K562 (cell line): ENCODE data around the gene ROS1. TPM values are rescaled to one million over a fixed set of nuclear protein-coding genes. Genes with fewer than 3 reads are reported as not detected.

Source experiments
- ATAC-seq: fragments of 200-7000 bp; cut with Tn5 transposase; 3 replicates; pipeline ENCODE4 v1.9.1; 2020; ENCODE audit warnings: moderate library complexity
- BruUV-seq: library from RNA; stranded (reverse); fragments of 400-500 nt; replicated peaks from 2 replicates; lab custom pipeline; 2021; lab: Mats Ljungman, UMichigan
- CTCF ChIA-PET: fragments of 300-600 bp; formaldehyde crosslinking; extraction: SDS; loops from one replicate; lab custom pipeline; 2021; ENCODE audit warnings: low intra/inter-chr PET ratio; lab: Yijun Ruan, JAX
- POLR2A ChIA-PET: fragments of 300-600, 350-650 bp; sonication (Branson Sonifier 250); formaldehyde crosslinking; extraction: SDS; loops from one replicate; lab custom pipeline; 2021; ENCODE audit warnings: antibody characterized with exemption, inconsistent platforms; lab: Yijun Ruan, JAX
- DNase-seq, 4 experiments: peaks; one replicate each; pipeline versions ENCODE4 v3.0.0 to v3.0.0-alpha.2; 2011 to 2018; ENCODE audit warnings: low spot score in 3 of 4, mixed read lengths in 3 of 4; ENCODE audit errors: extremely low read depth in 1 of 4
- FAIRE-seq: peaks from 2 replicates; lab custom pipeline; 2011; peaks lifted over from hg19 to GRCh38; lab: Jason Lieb, UNC
- H2AFZ ChIP-seq: 2 replicates; pipeline ENCODE4 v1.6.0; 2011; ENCODE audit warnings: low read depth, low read length, control low read depth, inconsistent platforms
- H3K27ac ChIP-seq: fragments of 200-600 bp; 3 replicates; pipeline ENCODE4 v1.8.0; 2011; ENCODE audit warnings: low read depth, mild to moderate bottlenecking, control low read depth, inconsistent platforms, low read length, moderate library complexity, mixed read lengths; ENCODE audit errors: extremely low read depth
- H3K27me3 ChIP-seq, 2 experiments: fragments of 300-600 bp in 1 of 2; 2 replicates in 1 of 2; 3 replicates in 1 of 2; pipeline versions ENCODE4 v1.6.0 to v1.8.0; 2011; ENCODE audit warnings: inconsistent platforms in 2 of 2, low read length in 2 of 2, mild to moderate bottlenecking in 1 of 2, mixed read lengths in 1 of 2, moderate library complexity in 1 of 2; ENCODE audit not compliant: control insufficient read depth in 2 of 2, insufficient read depth in 2 of 2
- H3K36me3 ChIP-seq: fragments of 300-600 bp; 3 replicates; pipeline ENCODE4 v1.8.0; 2011; ENCODE audit warnings: mild to moderate bottlenecking, low read length, inconsistent platforms; ENCODE audit not compliant: control insufficient read depth, insufficient read depth
- H3K4me1 ChIP-seq, 2 experiments: fragments of 200-600 bp in 1 of 2; replicated peaks in 1 of 2; 2 replicates in 1 of 2; 3 replicates in 1 of 2; pipeline versions ENCODE4 v1.5.1 to v1.8.0; 2011; ENCODE audit warnings: inconsistent platforms in 2 of 2, low read length in 2 of 2, mild to moderate bottlenecking in 1 of 2, mixed read lengths in 1 of 2, moderate library complexity in 1 of 2; ENCODE audit not compliant: control insufficient read depth in 2 of 2, insufficient read depth in 2 of 2
- H3K4me2 ChIP-seq: 2 replicates; pipeline ENCODE4 v1.6.1; 2011; ENCODE audit warnings: low read length, control low read depth, inconsistent platforms, mixed read lengths; ENCODE audit not compliant: insufficient read depth
- H3K4me3 ChIP-seq: fragments of 200-600 bp; sonication (generic), shearing (Covaris generic); 2 replicates; pipeline ENCODE4 v1.5.1; 2016; ENCODE audit warnings: control low read depth, inconsistent platforms
- H3K79me2 ChIP-seq: fragments of 200-600 bp; 3 replicates; pipeline ENCODE4 v1.8.0; 2011; ENCODE audit warnings: low read length, inconsistent platforms; ENCODE audit not compliant: control insufficient read depth, insufficient read depth
- H3K9ac ChIP-seq, 2 experiments: 2 replicates each; pipeline versions ENCODE4 v1.6.0 to v1.6.1; 2011; ENCODE audit warnings: low read depth in 2 of 2, low read length in 2 of 2, control low read depth in 1 of 2, inconsistent platforms in 1 of 2, mild to moderate bottlenecking in 1 of 2, mixed read lengths in 1 of 2; ENCODE audit not compliant: insufficient read depth in 1 of 2
- H3K9me1 ChIP-seq: one replicate; pipeline ENCODE4 v1.6.0; 2011; ENCODE audit warnings: inconsistent platforms, mild to moderate bottlenecking, low read length, moderate library complexity; ENCODE audit not compliant: control insufficient read depth, insufficient read depth
- H3K9me3 ChIP-seq: replicated peaks from 2 replicates; pipeline ENCODE4 v1.5.1; 2011; ENCODE audit warnings: low read depth, low read length, inconsistent platforms; ENCODE audit not compliant: control insufficient read depth, insufficient read depth
- H4K20me1 ChIP-seq: replicated peaks from 2 replicates; pipeline ENCODE4 v1.6.1; 2011; ENCODE audit warnings: low read length, inconsistent platforms, mixed read lengths; ENCODE audit not compliant: control insufficient read depth, insufficient read depth
- CCNT2 ChIP-seq: IDR thresholded peaks from 2 replicates; pipeline ENCODE4 v1.6.1; 2011; ENCODE audit warnings: borderline replicate concordance, low read depth, mild to moderate bottlenecking, moderate library complexity, mixed read lengths, low read length; ENCODE audit not compliant: insufficient read length; ENCODE audit errors: extremely low read depth
- CREBBP ChIP-seq: IDR thresholded peaks from one replicate; pipeline ENCODE4 v1.6.1; 2012; ENCODE audit warnings: low read depth, mild to moderate bottlenecking, control low read depth, inconsistent platforms, low read length
- ERF ChIP-seq: fragments of 450-650 bp; formaldehyde crosslinking; IDR thresholded peaks from 2 replicates; pipeline ENCODE4 v1.4.0; 2020; ENCODE audit warnings: mild to moderate bottlenecking, mixed read lengths
- ETS1 ChIP-seq: conservative IDR thresholded peaks from 2 replicates; pipeline ENCODE4 v1.6.1; 2011; ENCODE audit warnings: low read depth, mild to moderate bottlenecking, low read length; ENCODE audit not compliant: control insufficient read depth
- FOSL1 ChIP-seq: fragments of 200-800 bp; sonication (Bioruptor generic); conservative IDR thresholded peaks from 2 replicates; pipeline ENCODE4 v1.6.1; 2016; ENCODE audit warnings: missing genetic modification characterization, missing compliant biosample characterization
- GMEB1 ChIP-seq: fragments of 250-450 bp; sonication (Bioruptor Pico); IDR thresholded peaks from 2 replicates; pipeline ENCODE4 v1.4.0; 2020; ENCODE audit warnings: mild to moderate bottlenecking
- NRF1 ChIP-seq, 2 experiments: fragments of 450-650 bp; IDR thresholded peaks in 1 of 2; conservative IDR thresholded peaks in 1 of 2; 2 replicates each; pipeline ENCODE4 v1.6.1; 2014; ENCODE audit warnings: mild to moderate bottlenecking in 2 of 2
- STAT5A ChIP-seq: IDR thresholded peaks from 2 replicates; pipeline ENCODE4 v1.6.1; 2012; ENCODE audit warnings: low read length, inconsistent platforms, borderline replicate concordance
- WGBS: fragments of 100-300 bp; shearing (Covaris generic); methylation state at CpG from one replicate; pipeline ENCODE4 v1.1.6; 2016; ENCODE audit warnings: low coverage, mixed read lengths; ENCODE audit not compliant: insufficient coverage; ENCODE audit errors: missing lambda C conversion rate; 5-methylcytosine and 5-hydroxymethylcytosine counted together
- in situ Hi-C: fragments of 300-500 bp; cut with MboI; formaldehyde crosslinking; loops from 4 replicates; pipeline ENCODE4 v1.15.0; 2018; ENCODE audit warnings: inconsistent platforms, mixed read lengths
- intact Hi-C: fragments of 100-400 bp; cut with micrococcal nuclease; formaldehyde crosslinking; loops from 2 replicates; pipeline ENCODE4 v1.14.2; 2022
- polyA plus RNA-seq, 8 experiments: library from polyadenylated mRNA; depleted of rRNA in 4 of 8; stranded (reverse) in 5 of 8; unstranded in 3 of 8; fragments of >200 nt; fragmentation: Nextera tagmentation in 2 of 8; fragmentation: Illumina TruSeq in 1 of 8; extraction: Ambion mirVana in 2 of 8; extraction: Trizol in 1 of 8; gene quantifications; 2 replicates each; pipeline versions ENCODE4 v1.2.1 to v1.2.3, GENCODE V29; 2011 to 2014; ENCODE audit warnings: inconsistent platforms in 1 of 8, missing spikeins in 1 of 8
- total RNA-seq, 7 experiments: library from RNA; depleted of rRNA in 6 of 7; stranded (reverse); fragments of >200 nt in 6 of 7; fragmentation: Illumina TruSeq in 2 of 7; extraction: Trizol in 2 of 7; gene quantifications; 2 replicates each; pipeline versions ENCODE4 v1.2.1 to v1.2.3, GENCODE V29; 2011 to 2021; ENCODE audit warnings: low replicate concordance in 1 of 7

Gene ROS1
- total and polyA plus RNA-seq, 9 of the 15 experiments (the other 6 are each of a cell fraction or from before 2014, with no cell fraction given) = under 0.01 to 0.16 (median 0.04) TPM; not detected in 6

GRCh38 chr6:117411474-117411873 is 14.3 kb downstream of the ROS1 start:
- H3K9me3 ChIP-seq = no peaks in the 10 kb centered on the region
- H3K27me3 ChIP-seq = peaks cover 0 to 6% of the 10 kb centered on the region in 2 experiments; a peak in 1 of 5 replicates
- 0% methylated on average over 3 of the region's 3 CpGs for WGBS
- H3K4me3 ChIP-seq = no peak overlapping the region
- no TSS peak for BruUV-seq
- no peaks in the 10 kb centered on the region for H3K9me1 ChIP-seq
- CTCF ChIA-PET = no interaction called here
- TF ChIP-seq ERF (CRISPR knock-in tag) (no peak), FOSL1 (tag) (no peak), GMEB1 (CRISPR knock-in tag) (no peak), ETS1 (no peak), CREBBP (no peak), CCNT2 (no peak), STAT5A (no peak), NRF1 (conservative IDR thresholded peaks at IDR 0.05 in 1 of 2, IDR thresholded peaks at IDR 0.05 in 1 of 2) (no peak)
- intact Hi-C loops = no loop called here
- no peaks in the 10 kb centered on the region for H3K79me2 ChIP-seq
- H3K36me3 ChIP-seq = no peaks in the 10 kb centered on the region
- DNase-seq (no peak), ATAC-seq (no peak), FAIRE-seq (no peak)
- no peak overlapping the region for H3K4me2 ChIP-seq
- H3K9ac ChIP-seq = no peak overlapping the region
- POLR2A ChIA-PET = no interaction called here
- no peaks in the 10 kb centered on the region for H4K20me1 ChIP-seq
- in situ Hi-C loops = no loop called here
- H2AFZ ChIP-seq = no peak overlapping the region
- H3K4me1 ChIP-seq = no peaks in the 10 kb centered on the region
- H3K27ac ChIP-seq = no peak overlapping the region
